K562 (cell line): ENCODE measurements around the gene TTC9C. TPM values are rescaled to one million over a fixed set of nuclear protein-coding genes. Genes with fewer than 3 reads are reported as not detected.

ENCODE experiments used
- CBX2 ChIP-seq: fragments of 200-600 bp; sonication (generic); IDR thresholded peaks from one replicate; pipeline ENCODE4 v1.6.1; 2012; ENCODE audit warnings: mild to moderate bottlenecking, low read length, inconsistent platforms; ENCODE audit not compliant: insufficient read depth, poor library complexity, severe bottlenecking
- FOXP4 ChIP-seq: sonication (generic); formaldehyde crosslinking; IDR thresholded peaks from 2 replicates; pipeline ENCODE4 v1.8.0; 2022; ENCODE audit warnings: mild to moderate bottlenecking, missing genetic modification reagents, borderline replicate concordance
- GABPB1 ChIP-seq: sonication (generic); formaldehyde crosslinking; IDR thresholded peaks from 2 replicates; pipeline ENCODE4 v1.8.0; 2022; ENCODE audit warnings: mild to moderate bottlenecking, missing genetic modification reagents
- REST ChIP-seq, 2 experiments: fragments of 450-650 bp; formaldehyde crosslinking in 1 of 2; IDR thresholded peaks; 2 replicates each; pipeline versions ENCODE4 v1.4.0 to v1.6.1; 2014 to 2020; ENCODE audit warnings: mild to moderate bottlenecking in 2 of 2, borderline replicate concordance in 1 of 2, low read depth in 1 of 2
- SMAD3 ChIP-seq: fragments of 450-650 bp; formaldehyde crosslinking; conservative IDR thresholded peaks from 2 replicates; pipeline ENCODE4 v1.4.0; 2020; ENCODE audit warnings: mild to moderate bottlenecking
- polyA plus RNA-seq, 8 experiments: library from polyadenylated mRNA; depleted of rRNA in 4 of 8; stranded (reverse) in 5 of 8; unstranded in 3 of 8; fragments of >200 nt; fragmentation: Nextera tagmentation in 2 of 8; fragmentation: Illumina TruSeq in 1 of 8; extraction: Ambion mirVana in 2 of 8; extraction: Trizol in 1 of 8; gene quantifications; 2 replicates each; pipeline versions ENCODE4 v1.2.1 to v1.2.3, GENCODE V29; 2011 to 2014; ENCODE audit warnings: inconsistent platforms in 1 of 8, missing spikeins in 1 of 8
- total RNA-seq, 7 experiments: library from RNA; depleted of rRNA in 6 of 7; stranded (reverse); fragments of >200 nt in 6 of 7; fragmentation: Illumina TruSeq in 2 of 7; extraction: Trizol in 2 of 7; gene quantifications; 2 replicates each; pipeline versions ENCODE4 v1.2.1 to v1.2.3, GENCODE V29; 2011 to 2021; ENCODE audit warnings: low replicate concordance in 1 of 7
- TF ChIP-seq, protein P1 (sequence below): fragments of 450-650 bp; IDR thresholded peaks from one replicate; pipeline ENCODE4 v1.6.1; 2018; ENCODE audit warnings: mild to moderate bottlenecking, moderate library complexity; ENCODE audit not compliant: partially characterized antibody

The TTC9C gene
- total and polyA plus RNA-seq, 9 of the 15 experiments (the other 6 are each of a cell fraction or from before 2014, with no cell fraction given): 32.8 to 59.0 (median 37.1) TPM

GRCh38 chr11:62787005-62787759, 58.9 kb downstream of the TTC9C start, which contains the start of gene TMEM179B (continued):
- peak; percentile 92; the same call in 1 of the 2 replicates for TF ChIP-seq FOXP4 (CRISPR knock-in tag)
- TF ChIP-seq CBX2: no peak
- TF ChIP-seq, protein P1, sequence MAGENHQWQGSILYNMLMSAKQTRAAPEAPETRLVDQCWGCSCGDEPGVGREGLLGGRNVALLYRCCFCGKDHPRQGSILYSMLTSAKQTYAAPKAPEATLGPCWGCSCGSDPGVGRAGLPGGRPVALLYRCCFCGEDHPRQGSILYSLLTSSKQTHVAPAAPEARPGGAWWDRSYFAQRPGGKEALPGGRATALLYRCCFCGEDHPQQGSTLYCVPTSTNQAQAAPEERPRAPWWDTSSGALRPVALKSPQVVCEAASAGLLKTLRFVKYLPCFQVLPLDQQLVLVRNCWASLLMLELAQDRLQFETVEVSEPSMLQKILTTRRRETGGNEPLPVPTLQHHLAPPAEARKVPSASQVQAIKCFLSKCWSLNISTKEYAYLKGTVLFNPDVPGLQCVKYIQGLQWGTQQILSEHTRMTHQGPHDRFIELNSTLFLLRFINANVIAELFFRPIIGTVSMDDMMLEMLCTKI: no peak
- peak; percentile 50 for TF ChIP-seq REST (IDR thresholded peaks at IDR 0.05; ENCODE audit: borderline replicate concordance)
- TF ChIP-seq REST (CRISPR knock-in tag; IDR thresholded peaks at IDR 0.05; ENCODE audit: low read depth): peak; percentile 32; the same call in 1 of the 2 replicates
- 0 out of 2 replicates have a peak, but pooled peaks have one; percentile 10 for TF ChIP-seq SMAD3 (CRISPR knock-in tag)
- peak; percentile 99 for TF ChIP-seq GABPB1 (CRISPR knock-in tag)
